ENCODE measurements around the gene RCAN2.

- TF ChIP-seq CTCF (conservative IDR thresholded peaks at IDR 0.05; ENCODE audit: low read depth in 2 of 2) (no peak), REST (IDR thresholded peaks at IDR 0.05; ENCODE audit: unreplicated experiment) (no peak), EZH2 (IDR thresholded peaks at IDR 0.05; ENCODE audit: low read depth, unreplicated experiment) (no peak), JUNB (IDR thresholded peaks at IDR 0.05; ENCODE audit: unreplicated experiment) (no peak), EZH2phosphoT487 (IDR thresholded peaks at IDR 0.05; ENCODE audit: unreplicated experiment) (no peak), ZNF114 (CRISPR knock-in tag; IDR thresholded peaks at IDR 0.05) (no peak), ETS1 (IDR thresholded peaks at IDR 0.05) (no peak), CREB1 (CRISPR knock-in tag; IDR thresholded peaks at IDR 0.05; ENCODE audit: low read depth) (no peak), POLR2AphosphoS5 (IDR thresholded peaks at IDR 0.05; ENCODE audit: low read depth) (no peak), NANOG (IDR thresholded peaks at IDR 0.05; ENCODE audit: borderline replicate concordance) (no peak), ZNF331 (CRISPR knock-in tag; IDR thresholded peaks at IDR 0.05; ENCODE audit: low read depth) (no peak), STAT1 (IDR thresholded peaks at IDR 0.05; ENCODE audit: unreplicated experiment) (no peak), ZNF462 (CRISPR knock-in tag; IDR thresholded peaks at IDR 0.05) (no peak)
Measured at GRCh38 chr6:46222286-46222685, 269.0 kb downstream of the RCAN2 start.
